IPS-18c (cell line): ENCODE measurements around the gene CCDC60.

Experiments
- H3K4me3 ChIP-seq: 2 replicates; pipeline ENCODE4 v1.7.0; 2013; ENCODE audit warnings: low read depth, mild to moderate bottlenecking, low read length, moderate library complexity; ENCODE audit not compliant: insufficient read depth
- H3K9me3 ChIP-seq: one replicate; pipeline ENCODE4 v1.6.1; 2013; ENCODE audit warnings: mild to moderate bottlenecking, low read length, moderate library complexity; ENCODE audit not compliant: control insufficient read depth, insufficient read depth

CCDC60 gene

GRCh38 chr12:119373666-119374065 lies 39.1 kb downstream of the CCDC60 start:
- Histone ChIP-seq H3K4me3 (no peak overlapping the region), H3K9me3 (no peaks in the 10 kb centered on the region)

GRCh38 chr12:119374635-119375034 lies 40.1 kb downstream of the CCDC60 start:
- no peaks in the 10 kb centered on the region for H3K9me3 ChIP-seq
- H3K4me3 ChIP-seq, result no peak overlapping the region

GRCh38 chr12:119375075-119375882 lies 40.8 kb downstream of the CCDC60 start:
- Histone ChIP-seq H3K4me3 (no peak overlapping the region), H3K9me3 (no peaks in the 10 kb centered on the region)

DNA sequence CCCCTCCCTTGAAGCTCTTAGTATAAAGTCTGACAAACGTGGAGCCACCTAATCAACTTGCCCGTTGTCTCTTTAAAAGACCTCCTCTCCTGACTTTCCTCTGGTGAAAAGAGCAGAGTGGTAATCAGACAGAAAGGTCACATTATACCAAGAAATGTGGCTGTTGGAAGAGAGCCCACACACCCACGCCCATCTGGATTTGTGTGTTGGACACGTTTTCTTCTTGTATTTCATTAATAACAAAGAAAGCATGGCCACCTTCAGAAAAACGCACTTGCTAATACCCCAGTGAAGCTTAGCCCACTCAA lies 41.3 kb downstream of the CCDC60 start:
- no peaks in the 10 kb centered on the region for H3K9me3 ChIP-seq
- no peak overlapping the region for H3K4me3 ChIP-seq

GRCh38 chr12:119378903-119379302 lies 44.4 kb downstream of the CCDC60 start:
- H3K9me3 ChIP-seq, result no peaks in the 10 kb centered on the region

GRCh38 chr12:119381471-119382235 lies 47.1 kb downstream of the CCDC60 start:
- Histone ChIP-seq H3K4me3 (no peak overlapping the region), H3K9me3 (no peaks in the 10 kb centered on the region)

More at GRCh38 chr12:119378903-119379302, 44.4 kb downstream of the CCDC60 start:
- H3K4me3 ChIP-seq, result no peak overlapping the region

- Histone ChIP-seq H3K4me3 (no peak overlapping the region), H3K9me3 (no peaks in the 10 kb centered on the region)
Observed at GRCh38 chr12:119383206-119383605, 48.7 kb downstream of the CCDC60 start.

GRCh38 chr12:119384340-119384739 lies 49.8 kb downstream of the CCDC60 start:
- no peak overlapping the region for H3K4me3 ChIP-seq
- no peaks in the 10 kb centered on the region for H3K9me3 ChIP-seq

- no peak overlapping the region for H3K4me3 ChIP-seq
- no peaks in the 10 kb centered on the region for H3K9me3 ChIP-seq
Observed at GRCh38 chr12:119385659-119386058, 51.1 kb downstream of the CCDC60 start.

GRCh38 chr12:119389687-119390086 lies 55.2 kb downstream of the CCDC60 start:
- H3K4me3 ChIP-seq, result no peak overlapping the region
- H3K9me3 ChIP-seq, result no peaks in the 10 kb centered on the region

GRCh38 chr12:119391673-119392072 lies 57.1 kb downstream of the CCDC60 start:
- H3K9me3 ChIP-seq, result no peaks in the 10 kb centered on the region
- no peak overlapping the region for H3K4me3 ChIP-seq

- H3K9me3 ChIP-seq, result peaks cover 6% of the 10 kb centered on the region
- H3K4me3 ChIP-seq, result no peak overlapping the region
Observed at GRCh38 chr12:119393677-119394076, 59.1 kb downstream of the CCDC60 start.

GRCh38 chr12:119397540-119397939 lies 63.0 kb downstream of the CCDC60 start:
- peaks cover 6% of the 10 kb centered on the region for H3K9me3 ChIP-seq
- H3K4me3 ChIP-seq, result no peak overlapping the region; the same call in 1 of the 2 replicates

DNA sequence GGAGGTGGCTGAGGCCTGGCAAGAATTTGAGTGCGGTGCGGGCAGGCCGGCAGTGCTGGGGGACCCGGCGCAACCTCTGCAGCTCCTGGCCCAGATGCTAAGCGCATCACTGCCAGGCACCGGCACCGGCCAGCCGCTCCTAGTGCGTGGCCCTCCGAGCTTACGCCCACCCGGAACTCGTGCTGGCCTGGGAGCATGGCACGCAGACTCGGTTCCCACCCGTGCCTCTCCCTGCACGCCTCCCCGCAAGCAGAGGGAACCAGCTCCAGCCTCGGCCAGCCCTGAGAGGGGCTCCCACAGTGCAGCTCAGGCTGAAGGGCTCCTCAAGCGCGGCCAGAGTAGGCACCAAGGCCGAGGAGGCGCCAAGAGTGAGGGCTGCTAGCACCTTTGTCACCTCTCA lies 63.7 kb downstream of the CCDC60 start:
- peaks cover 6% of the 10 kb centered on the region for H3K9me3 ChIP-seq
- no peak overlapping the region for H3K4me3 ChIP-seq

DNA sequence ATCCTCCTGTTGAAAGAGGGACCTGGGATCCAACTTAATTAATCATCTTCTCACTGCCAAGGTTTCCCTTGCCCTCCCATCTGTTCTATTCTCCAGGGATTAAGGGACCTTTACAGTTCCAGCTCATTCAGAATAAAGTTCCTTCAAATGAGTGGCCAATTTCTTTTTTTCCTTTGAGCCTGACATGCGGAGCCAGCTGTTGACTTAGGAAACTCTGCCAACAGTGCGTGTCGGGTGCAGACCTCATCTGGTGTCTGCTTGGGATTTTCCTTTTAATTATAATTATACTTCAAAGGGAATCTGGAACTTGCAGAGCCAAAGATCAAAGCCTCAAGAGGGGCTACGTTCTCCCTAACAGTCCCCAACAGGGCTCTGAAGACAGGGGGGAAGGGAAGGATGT lies 64.8 kb downstream of the CCDC60 start:
- Histone ChIP-seq H3K4me3 (no peak overlapping the region), H3K9me3 (peaks cover 6% of the 10 kb centered on the region)

DNA sequence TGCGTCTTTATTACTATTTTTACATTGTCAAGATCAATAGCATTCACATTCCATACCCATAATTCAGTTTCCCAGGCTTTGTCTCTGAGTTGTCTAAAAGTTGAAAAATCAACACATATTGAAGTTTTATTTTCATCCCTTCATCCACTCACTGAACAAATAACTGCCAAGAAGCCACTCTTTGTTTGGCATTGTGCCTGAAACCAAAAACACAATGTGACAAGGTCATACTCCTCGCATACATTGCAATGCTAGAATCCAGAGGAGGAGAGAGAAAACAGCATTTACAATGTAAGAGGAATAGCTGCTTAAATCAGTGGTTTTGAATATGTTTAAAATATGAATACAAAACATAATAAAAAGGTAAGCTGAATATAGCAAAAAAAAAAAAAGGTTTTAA lies 71.8 kb downstream of the CCDC60 start:
- no peaks in the 10 kb centered on the region for H3K9me3 ChIP-seq
- no peak overlapping the region for H3K4me3 ChIP-seq

GRCh38 chr12:119406811-119407210 lies 72.3 kb downstream of the CCDC60 start:
- Histone ChIP-seq H3K4me3 (no peak overlapping the region), H3K9me3 (no peaks in the 10 kb centered on the region)

DNA sequence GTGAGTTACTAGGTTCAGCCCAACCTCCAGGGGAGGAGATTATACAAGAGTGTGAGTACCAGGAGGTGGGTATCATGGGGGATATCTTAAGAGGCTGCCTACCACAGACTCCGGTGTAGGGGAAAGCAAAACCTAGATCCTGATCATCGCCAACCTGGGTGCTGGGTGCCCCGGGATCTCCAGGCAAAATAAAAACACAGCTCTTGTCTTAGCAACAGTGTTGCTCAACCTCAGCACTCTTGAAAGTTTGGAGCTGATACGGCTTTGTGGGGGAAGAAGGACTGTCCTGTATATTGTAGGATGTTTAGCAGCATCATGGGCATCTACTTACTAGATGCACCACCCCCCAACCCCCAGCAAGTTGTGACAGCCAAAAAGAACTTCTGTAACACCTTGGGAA lies 74.5 kb downstream of the CCDC60 start:
- Histone ChIP-seq H3K9me3 (no peaks in the 10 kb centered on the region), H3K4me3 (no peak overlapping the region)
